ENCODE results near the gene LIN37. TPM values are rescaled to one million over a fixed set of nuclear protein-coding genes. Genes with fewer than 3 reads are reported as not detected.

LIN37 gene, protein sequence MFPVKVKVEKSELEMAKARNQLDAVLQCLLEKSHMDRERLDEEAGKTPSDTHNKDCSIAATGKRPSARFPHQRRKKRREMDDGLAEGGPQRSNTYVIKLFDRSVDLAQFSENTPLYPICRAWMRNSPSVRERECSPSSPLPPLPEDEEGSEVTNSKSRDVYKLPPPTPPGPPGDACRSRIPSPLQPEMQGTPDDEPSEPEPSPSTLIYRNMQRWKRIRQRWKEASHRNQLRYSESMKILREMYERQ
- 8.0 and 18.5 TPM in 2 replicates for total RNA-seq

DNA sequence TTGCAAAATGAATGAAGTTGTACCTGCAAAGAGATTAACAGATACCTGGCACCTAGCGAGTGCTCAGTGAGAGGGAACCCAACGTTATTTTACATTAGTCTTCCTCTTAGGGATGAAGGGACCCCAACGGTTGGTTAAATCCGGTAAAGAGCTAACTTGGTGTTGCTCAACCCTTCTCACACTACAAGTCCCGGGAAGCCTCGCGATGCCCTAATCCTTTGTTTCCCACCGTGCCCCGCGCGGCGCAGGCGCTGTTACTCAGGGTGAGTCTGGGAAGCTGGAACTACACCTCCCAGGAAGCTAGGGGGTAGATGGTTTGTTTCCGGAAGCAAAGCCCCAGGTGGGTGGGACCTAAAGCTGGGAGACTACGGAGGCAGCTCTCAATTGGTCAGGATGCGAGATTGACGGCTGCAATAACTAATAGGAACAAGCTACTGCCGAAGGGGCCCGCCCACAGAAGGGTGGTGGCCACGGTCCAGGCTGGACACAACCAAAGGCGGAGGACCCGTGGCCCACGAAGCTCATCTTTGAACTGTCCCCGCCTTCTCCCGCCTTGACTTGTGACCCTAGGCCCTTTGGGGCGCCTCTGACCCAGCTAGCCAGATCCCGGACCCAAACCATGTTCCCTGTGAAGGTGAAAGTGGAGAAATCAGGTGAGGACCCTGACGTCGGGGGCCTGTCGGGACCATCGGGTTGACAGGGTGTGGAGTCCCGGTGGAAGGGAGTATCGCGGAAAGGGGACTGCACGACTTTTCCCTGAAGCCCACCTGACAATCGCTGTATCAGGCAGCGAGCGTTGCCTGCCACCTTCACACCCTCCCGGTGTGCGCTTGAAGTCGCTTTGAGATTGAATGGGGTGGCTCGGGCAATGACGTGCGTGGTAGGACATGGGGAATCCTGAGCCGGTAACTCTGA lies at the start of gene LIN37:
Gene LIN37 (plus strand): TSS at position 471 of the 915 bp plus-strand sequence. CDS start 149 bp downstream, at position 620.

DNA sequence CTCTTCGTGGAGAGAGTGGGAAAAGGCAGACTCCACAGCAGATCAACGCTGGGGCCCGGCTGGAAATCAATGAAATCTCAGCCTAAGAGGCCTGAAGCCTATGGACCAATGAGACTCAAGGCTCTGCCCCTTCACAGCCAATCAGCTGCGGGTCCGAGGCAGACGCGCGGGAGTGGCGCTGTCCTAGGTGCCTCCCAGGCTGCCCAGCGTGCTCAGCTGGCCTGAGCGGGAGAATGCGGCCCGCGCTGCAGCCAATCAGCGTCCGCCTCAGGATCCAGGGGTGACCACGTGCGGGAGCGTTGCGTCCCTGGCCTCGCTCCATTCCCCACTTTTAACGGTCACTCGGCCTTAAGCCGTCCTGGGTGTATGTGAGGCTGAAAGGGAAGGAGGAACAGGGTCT lies 44.2 kb upstream of the LIN37 start, which contains the start of gene ZBTB32:
Gene ZBTB32 (plus strand): TSS at position 341 of the 400 bp plus-strand sequence. CDS start 10,069 bp downstream, outside the sequence.

DNA sequence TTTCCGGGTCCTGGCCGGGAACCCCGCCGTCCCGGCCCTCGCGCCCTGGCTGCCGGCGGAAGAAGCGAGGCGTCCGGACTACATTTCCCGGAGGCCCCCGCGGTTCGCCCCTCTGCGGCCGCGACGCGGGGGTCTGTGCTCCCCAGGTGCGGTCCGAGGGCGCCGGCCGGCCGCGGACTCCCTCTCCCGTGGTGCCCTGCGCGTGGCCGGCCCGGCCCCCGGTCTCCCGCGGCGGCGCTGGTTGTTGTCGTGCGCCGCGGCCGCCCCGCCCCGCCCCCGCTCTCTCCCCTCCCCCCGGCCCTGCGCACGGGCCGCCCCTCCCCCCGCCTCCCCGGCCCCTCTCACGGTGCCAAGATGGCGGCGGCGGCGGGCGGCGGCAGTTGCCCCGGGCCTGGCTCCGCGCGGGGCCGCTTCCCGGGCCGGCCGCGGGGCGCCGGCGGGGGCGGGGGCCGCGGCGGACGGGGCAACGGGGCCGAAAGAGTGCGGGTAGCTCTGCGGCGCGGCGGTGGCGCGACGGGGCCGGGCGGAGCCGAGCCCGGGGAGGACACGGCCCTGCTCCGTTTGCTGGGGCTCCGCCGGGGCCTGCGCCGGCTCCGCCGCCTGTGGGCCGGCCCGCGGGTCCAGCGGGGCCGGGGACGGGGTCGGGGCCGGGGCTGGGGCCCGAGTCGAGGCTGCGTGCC lies 30.6 kb upstream of the LIN37 start, which contains the start of gene KMT2B:
Gene KMT2B (plus strand): TSS at position 339 of the 680 bp plus-strand sequence. CDS start 16 bp downstream, at position 355.

DNA sequence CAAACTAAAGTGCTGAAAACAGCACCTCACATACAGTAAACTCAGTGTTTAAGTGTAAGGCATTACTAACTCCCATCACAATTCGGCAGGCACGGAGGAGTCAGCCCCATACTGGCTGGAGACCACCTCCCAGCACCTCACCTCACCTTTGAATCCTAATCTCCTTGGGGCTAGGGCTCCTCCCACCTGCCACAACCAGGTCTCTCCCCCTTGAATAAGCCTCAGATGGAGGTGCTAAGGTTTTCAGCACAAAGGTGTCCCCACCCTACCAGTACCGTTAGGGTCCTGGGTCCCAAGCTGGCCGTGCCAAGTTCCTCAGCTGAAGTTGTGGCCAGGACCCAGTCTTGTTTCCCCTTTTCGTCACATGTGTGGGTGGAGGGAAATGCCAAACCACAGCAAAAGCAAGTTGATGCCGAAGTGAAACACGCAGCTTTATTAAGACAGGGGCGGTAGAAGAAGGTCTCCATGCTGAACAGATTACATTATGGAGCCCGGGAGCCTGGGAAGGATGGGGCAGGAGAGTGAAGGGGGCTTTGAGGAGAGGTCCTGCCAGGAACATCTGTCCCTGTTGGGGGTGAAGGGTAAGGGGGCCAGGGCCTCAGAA lies 6.2 kb upstream of the LIN37 start, which contains the start of gene IGFLR1:
Gene IGFLR1 (minus strand): TSS at position 332 of the 604 bp plus-strand sequence. CDS start 1,272 bp downstream, outside the sequence.

DNA sequence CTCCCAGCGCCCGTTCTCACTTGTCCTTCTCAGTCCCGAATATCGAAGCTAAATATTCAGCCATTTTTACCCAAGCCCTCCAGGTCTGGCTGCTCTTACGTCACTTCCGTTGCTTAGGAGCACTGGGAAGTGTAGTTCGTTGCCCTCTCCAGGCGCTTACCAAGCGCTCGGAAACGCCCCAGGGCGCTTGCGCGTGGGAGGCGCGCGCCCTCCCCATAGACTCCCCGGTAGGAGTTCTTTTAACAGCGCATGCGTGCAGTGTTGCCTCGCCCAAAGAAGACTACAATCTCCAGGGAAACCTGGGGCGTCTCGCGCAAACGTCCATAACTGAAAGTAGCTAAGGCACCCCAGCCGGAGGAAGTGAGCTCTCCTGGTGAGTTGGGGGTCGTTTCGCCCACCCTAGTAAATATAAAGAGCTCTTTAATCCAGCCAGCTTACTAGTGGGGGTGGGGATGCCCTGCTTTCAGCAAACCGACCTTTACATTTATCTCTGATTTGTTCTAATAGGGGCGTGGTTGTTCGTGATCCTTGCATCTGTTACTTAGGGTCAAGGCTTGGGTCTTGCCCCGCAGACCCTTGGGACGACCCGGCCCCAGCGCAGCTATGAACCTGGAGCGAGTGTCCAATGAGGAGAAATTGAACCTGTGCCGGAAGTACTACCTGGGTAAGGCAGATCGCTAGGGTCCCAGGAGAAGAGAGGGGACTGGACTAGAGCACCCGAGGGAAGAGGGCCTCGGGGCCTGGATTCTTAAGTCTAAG lies 2.9 kb upstream of the LIN37 start, which contains the start of the genes PSENEN and U2AF1L4:
Gene PSENEN (plus strand): TSS at position 324 of the 759 bp plus-strand sequence. CDS start 280 bp downstream, at position 604.
Gene U2AF1L4 (minus strand): TSS at position 91 of the 759 bp plus-strand sequence. CDS start 27 bp downstream, at position 64.

DNA sequence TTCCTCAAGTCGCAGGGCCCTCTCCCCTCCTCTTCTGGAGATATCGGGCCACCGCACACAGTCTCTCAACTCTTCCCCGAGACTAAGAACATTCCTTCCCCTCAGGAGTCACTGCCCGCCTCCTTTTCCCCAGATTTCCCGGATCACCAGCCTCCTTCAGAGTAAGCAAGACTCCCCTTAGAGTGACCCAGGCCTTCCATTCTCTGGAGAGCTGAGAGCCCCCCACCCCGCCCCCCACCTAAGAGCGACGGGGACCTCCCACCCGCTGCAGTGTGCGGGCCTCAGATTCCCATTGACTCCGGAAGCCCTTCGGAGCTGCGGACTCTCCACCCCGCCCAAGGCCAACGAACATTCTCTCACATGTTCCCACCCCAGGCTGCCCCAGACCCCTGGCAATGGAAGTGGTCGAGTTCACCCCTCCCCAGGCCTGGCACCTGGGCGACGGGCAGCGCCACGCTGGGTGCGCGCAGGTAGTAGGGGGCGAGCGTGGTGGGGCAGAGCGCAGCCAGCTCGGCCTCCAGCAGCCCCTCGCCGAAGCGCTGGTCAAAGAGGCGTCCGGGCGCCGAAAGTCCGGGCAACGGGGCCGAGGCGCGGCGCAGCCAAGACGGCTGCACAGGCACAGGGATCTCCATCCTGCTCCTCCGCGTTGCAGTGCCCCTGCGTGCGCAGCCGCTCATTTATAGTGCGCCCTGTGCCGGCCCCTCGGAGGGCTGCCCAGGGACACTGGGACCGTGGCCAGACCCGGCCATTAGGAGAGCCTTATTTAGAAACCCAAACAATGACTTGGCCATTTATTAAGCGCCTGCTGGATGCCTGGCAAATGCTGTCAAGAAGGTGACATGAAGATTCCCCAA lies 8.2 kb downstream of the LIN37 start, which contains the start of gene HSPB6:
Gene HSPB6 (minus strand): TSS at position 653 of the 854 bp plus-strand sequence. CDS start 21 bp downstream, at position 632.

DNA sequence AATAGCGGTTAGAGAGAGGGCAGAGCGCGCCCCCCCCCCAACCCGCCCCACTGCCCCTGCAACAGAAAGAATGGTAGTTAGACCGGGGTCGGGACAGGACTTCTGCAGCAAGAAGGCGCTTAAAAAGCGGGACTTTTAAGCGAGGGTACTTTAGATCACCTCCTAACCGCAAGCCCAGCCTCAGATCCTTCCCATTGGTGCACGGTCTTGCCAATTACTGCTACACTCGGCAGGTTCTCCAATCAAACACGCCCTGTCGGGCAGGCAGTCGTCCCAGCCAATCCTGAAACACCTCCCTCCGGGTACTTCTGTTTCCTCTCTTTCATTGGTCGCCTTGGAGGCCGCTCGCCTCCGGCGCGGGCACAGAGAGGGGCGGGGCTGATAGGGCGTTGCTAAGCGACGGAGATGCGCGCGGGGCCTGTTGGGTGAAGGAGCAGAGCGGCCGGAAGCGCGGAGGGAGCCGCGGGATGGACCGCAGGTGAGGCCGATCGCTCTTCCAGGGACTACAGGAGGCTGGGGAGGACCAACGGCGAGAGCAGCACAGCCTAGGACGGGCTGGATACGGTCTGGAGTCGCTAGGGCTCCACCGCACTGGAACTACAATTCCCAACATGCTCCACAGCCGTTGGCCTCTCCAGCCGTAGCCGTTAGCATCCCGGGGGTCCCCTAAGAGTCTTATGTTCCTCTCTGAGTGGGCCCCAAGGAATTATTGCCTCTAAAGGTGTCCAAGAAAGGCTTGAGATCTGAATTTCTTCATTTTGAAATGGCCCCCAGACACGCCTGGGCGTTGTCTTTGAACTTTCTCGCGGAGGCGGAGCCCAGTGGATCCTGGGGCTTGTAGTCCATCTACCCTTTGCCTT lies 9.6 kb downstream of the LIN37 start, which contains the start of gene PROSER3:
Gene PROSER3 (plus strand): TSS at position 428 of the 860 bp plus-strand sequence. CDS start 40 bp downstream, at position 468.

DNA sequence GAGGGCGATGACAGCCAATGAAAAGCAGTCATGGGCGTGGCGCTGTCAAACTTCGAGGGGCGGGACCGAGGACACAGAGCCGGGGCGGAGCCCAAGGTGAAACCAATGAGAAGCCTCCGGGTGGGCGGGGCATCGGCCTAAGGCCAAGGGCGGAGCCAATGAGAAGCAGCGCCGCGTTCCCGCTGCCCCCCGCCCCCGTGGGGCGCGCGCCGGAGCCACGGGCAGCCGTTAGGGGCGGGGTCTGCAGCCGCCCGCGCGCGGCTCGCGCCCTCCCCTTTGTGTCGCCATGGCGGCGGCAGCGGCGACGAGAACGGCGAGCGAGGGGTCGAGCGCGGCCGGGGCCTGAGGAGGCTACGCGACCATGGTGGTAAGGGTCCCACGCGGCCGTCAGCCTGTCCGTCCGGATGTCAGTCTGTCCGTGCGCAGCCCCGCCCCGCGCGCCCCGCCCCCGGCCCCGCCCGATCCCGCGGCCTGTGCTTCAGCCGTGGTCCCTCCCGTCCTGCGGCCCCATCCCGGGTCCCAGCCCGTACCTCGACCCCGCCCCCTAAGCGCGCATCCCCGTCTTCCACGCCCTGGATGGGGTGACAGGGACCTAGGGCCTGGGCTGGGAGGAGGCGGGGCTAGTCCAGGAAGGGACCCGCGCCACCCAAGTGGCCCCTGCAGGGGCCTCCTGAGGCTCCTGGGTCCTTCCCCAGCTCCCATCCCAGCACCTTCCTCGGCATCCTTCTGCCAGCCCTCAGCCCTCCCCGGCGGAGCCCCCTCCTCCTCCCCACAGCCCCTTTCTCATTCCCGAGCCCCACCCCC lies 27.1 kb downstream of the LIN37 start, which contains the start of gene ARHGAP33:
Gene ARHGAP33 (plus strand): TSS at position 267 of the 804 bp plus-strand sequence. CDS start 95 bp downstream, at position 362.

Other genes with a start within 250 kb of the LIN37 start
- gene DMKN, start 234.9 kb upstream of the LIN37 start, total RNA-seq: 6.4 and 13.6 TPM in 2 replicates
- 2.9 and 10.6 TPM in 2 replicates for gene SBSN, start 220.3 kb upstream of the LIN37 start, total RNA-seq
- 0.17 TPM in 1 of 2 replicates, not detected in the other for gene GAPDHS, start 215.1 kb upstream of the LIN37 start, total RNA-seq
- gene TMEM147, start 202.9 kb upstream of the LIN37 start, total RNA-seq: 56.6 and 103 TPM in 2 replicates
- gene ATP4A, start 184.9 kb upstream of the LIN37 start, total RNA-seq: not detected in 2 replicates
- gene PMIS2, start 162.4 kb upstream of the LIN37 start, total RNA-seq: not detected in 2 replicates
- 6.6 and 12.2 TPM in 2 replicates for gene HAUS5, start 135.8 kb upstream of the LIN37 start, total RNA-seq
- gene RBM42, start 119.5 kb upstream of the LIN37 start, total RNA-seq: 53.3 and 62.4 TPM in 2 replicates
- 0.17 and 0.44 TPM in 2 replicates for gene ETV2, start 106.8 kb upstream of the LIN37 start, total RNA-seq
- 225 and 365 TPM in 2 replicates for gene COX6B1, start 100.3 kb upstream of the LIN37 start, total RNA-seq
- gene UPK1A, start 82.1 kb upstream of the LIN37 start, total RNA-seq: not detected in 2 replicates
- not detected in 2 replicates for gene ZBTB32, start 44.0 kb upstream of the LIN37 start, total RNA-seq
- gene KMT2B, start 30.6 kb upstream of the LIN37 start, total RNA-seq: 9.8 and 10.9 TPM in 2 replicates
- 0.29 and 1.2 TPM in 2 replicates for gene IGFLR1, start 6.1 kb upstream of the LIN37 start, total RNA-seq
- gene U2AF1L4, start 3.2 kb upstream of the LIN37 start, total RNA-seq: 4.6 and 7.3 TPM in 2 replicates
- gene PSENEN, start 2.9 kb upstream of the LIN37 start, total RNA-seq: 18.4 and 20.2 TPM in 2 replicates
- gene HSPB6, start 8.5 kb downstream of the LIN37 start, total RNA-seq: 125 and 302 TPM in 2 replicates
- 6.1 and 9.9 TPM in 2 replicates for gene PROSER3, start 9.6 kb downstream of the LIN37 start, total RNA-seq
- 5.6 and 10.0 TPM in 2 replicates for gene ARHGAP33, start 27.0 kb downstream of the LIN37 start, total RNA-seq
- not detected in 2 replicates for gene PRODH2, start 64.3 kb downstream of the LIN37 start, total RNA-seq
- not detected in 2 replicates for gene NPHS1, start 103.9 kb downstream of the LIN37 start, total RNA-seq
- gene KIRREL2, start 108.3 kb downstream of the LIN37 start, total RNA-seq: not detected in 2 replicates
- 5.1 and 11.7 TPM in 2 replicates for gene APLP1, start 120.0 kb downstream of the LIN37 start, total RNA-seq
- gene NFKBID, start 152.0 kb downstream of the LIN37 start, total RNA-seq: 3.2 and 3.6 TPM in 2 replicates
- gene HCST, start 154.0 kb downstream of the LIN37 start, total RNA-seq: 0.87 and 1.8 TPM in 2 replicates
- gene TYROBP, start 159.7 kb downstream of the LIN37 start, total RNA-seq: 0.33 TPM in 1 of 2 replicates, not detected in the other
- gene LRFN3, start 187.8 kb downstream of the LIN37 start, total RNA-seq: 2.5 and 6.3 TPM in 2 replicates
- gene SDHAF1, start 246.6 kb downstream of the LIN37 start, total RNA-seq: 8.9 and 12.9 TPM in 2 replicates

Data from smooth muscle cell of trachea (primary cell).